Tibial nerve (tissue), 4 donors: ENCODE data around the gene RPL18. TPM values are rescaled to one million over a fixed set of nuclear protein-coding genes. Genes with fewer than 3 reads are reported as not detected.

Experiments
- DNase-seq, 2 donors: peaks; one replicate each; pipeline ENCODE4 v3.0.0-alpha.2; 2019; ENCODE audit warnings: low spot score in 2 of 2
- H3K27ac ChIP-seq, 4 donors: fragments of 200-600 bp; sonication (generic) in 3 of 4; one replicate each; pipeline ENCODE4 v1.5.1; 2017 to 2019; ENCODE audit warnings: mild to moderate bottlenecking in 1 of 4
- H3K27me3 ChIP-seq, 2 donors: fragments of 200-600 bp; sonication (generic) in 1 of 2; one replicate each; pipeline versions ENCODE4 v1.5.1 to v1.6.0; 2017 to 2019
- H3K36me3 ChIP-seq, 3 donors: fragments of 200-600 bp; sonication (generic); one replicate each; pipeline ENCODE4 v1.5.1; 2018 to 2019
- H3K4me1 ChIP-seq, 4 donors: fragments of 200-600 bp; sonication (generic) in 3 of 4; one replicate each; pipeline ENCODE4 v1.5.1; 2017 to 2019
- H3K4me3 ChIP-seq, 4 donors: fragments of 200-600 bp; sonication (generic) in 3 of 4; one replicate each; pipeline ENCODE4 v1.5.1; 2017 to 2019; ENCODE audit warnings: mild to moderate bottlenecking in 1 of 4, moderate library complexity in 1 of 4
- H3K9me3 ChIP-seq, 4 donors: fragments of 200-600 bp; sonication (generic) in 3 of 4; one replicate each; pipeline ENCODE4 v1.5.1; 2017 to 2019
- EP300 ChIP-seq, 2 donors: sonication (generic); formaldehyde crosslinking; IDR thresholded peaks; one replicate each; pipeline ENCODE4 v1.6.1; 2017; ENCODE audit warnings: antibody characterized with exemption in 2 of 2, mild to moderate bottlenecking in 1 of 2
- POLR2A ChIP-seq, 2 donors: fragments of 450-650 bp; IDR thresholded peaks; one replicate each; pipeline ENCODE4 v1.6.1; 2017; ENCODE audit warnings: antibody characterized with exemption in 2 of 2, mild to moderate bottlenecking in 2 of 2, moderate library complexity in 2 of 2
- WGBS, 2 donors: methylation state at CpG; one replicate each; pipeline ENCODE4 v1.1.5; 2018; 5-methylcytosine and 5-hydroxymethylcytosine counted together
- total RNA-seq, 4 donors: library from RNA; depleted of rRNA; stranded (reverse); fragments of >200 nt; gene quantifications; one replicate each; pipeline ENCODE4 v1.1.0, GENCODE V29; 2016
- TF ChIP-seq, protein P1 (sequence below), 5 experiments: fragments of 200-600 bp in 3 of 5; fragments of 450-650 bp in 2 of 5; sonication (generic) in 3 of 5; IDR thresholded peaks; one replicate each; pipeline ENCODE4 v1.5.1; 2016 to 2019; ENCODE audit warnings: antibody characterized with exemption in 5 of 5, mild to moderate bottlenecking in 3 of 5, moderate library complexity in 2 of 5

Gene RPL18
- total RNA-seq, 4 donors from 2014 or later = 2,253 to 3,141 (median 2,490) TPM

DNA sequence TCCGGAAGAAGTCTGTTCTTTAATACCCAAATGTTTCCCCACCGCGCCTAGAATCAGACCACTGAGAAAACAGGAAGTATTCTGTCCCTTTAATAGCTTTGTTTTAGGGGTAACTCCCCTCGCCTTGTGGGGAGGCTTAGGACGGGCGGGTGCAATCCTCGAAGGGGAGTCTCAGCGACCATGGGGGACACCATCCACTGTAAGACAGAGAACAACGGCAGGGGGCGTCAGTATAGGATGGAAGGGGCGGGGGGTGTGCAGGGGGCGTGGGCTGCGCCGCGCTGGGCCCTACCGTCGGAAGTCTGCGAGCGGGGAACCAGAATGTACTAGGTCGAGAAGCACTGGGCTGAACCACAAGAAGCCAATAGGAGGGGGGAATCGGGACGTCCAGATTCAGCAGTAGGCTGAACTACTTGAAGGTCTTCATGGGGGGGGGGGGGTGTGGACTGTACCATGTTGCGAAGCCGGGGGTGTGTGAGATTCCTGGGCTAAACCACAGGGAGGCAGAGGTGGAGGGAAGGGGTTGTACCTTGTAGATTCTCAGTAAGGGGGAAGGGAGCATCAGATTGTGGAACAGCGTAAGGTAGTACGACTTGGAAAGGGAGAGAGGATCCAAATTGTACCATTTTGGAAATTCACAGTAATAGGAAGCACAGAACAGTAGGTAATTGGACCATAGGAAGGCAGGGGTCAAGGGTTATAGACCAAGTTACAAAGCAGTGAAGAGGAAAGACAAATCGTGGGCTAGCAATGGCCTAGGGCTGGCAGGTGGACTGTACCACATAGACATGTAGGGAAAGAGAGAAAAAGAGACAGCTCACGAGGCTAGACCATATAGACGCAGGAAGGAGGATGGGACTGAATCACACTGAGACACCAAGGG is 19.2 kb upstream of the RPL18 start:
- peaks cover 0 to 48% (median 32%) of the 10 kb centered on the region in 4 donors for H3K4me1 ChIP-seq

DNA sequence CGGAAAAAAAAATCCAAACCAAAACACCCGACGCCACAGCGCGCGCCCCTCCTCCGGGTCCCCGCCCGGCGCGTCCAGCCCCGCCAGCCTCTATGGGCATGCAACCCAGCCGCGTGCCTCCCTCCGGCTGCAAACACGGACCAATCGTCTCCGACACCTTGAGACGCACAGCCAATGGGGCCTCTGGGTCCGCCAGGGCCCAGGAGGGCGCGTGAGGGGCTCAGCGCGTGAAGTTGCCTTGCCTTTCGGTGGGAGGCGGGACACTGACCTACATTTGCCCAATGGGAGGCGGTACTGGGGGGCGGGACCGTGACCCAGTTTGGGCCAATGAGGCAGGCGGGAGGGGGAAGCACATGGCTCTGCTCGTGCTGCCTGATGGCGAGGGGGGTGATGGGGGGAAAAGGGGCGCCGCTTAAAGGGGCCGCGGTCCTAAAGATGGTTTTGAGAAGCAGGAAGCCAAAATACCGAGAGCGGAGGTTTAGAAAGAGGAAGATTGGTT is 18.5 kb upstream of the RPL18 start:
- Histone ChIP-seq H3K9me3 (no peaks in the 10 kb centered on the region), H3K36me3 (peaks cover 0 to 2% (median 0%) of the 10 kb centered on the region in 3 donors), H3K27me3 (no peaks in the 10 kb centered on the region), H3K27ac (peak overlapping the region; percentile 94 to 99 (median 99)), H3K4me3 (peak overlapping the region; percentile 49 to 85 (median 64)), H3K4me1 (peaks cover 0 to 55% (median 39%) of the 10 kb centered on the region in 4 donors)
- 0% methylated on average over 34 to 36 of the region's 38 CpGs for WGBS, 2 donors
- TF ChIP-seq EP300 (IDR thresholded peaks at IDR 0.05) (peak; percentile 28 to 91), POLR2A (IDR thresholded peaks at IDR 0.05) (peak; percentile 21 to 72)
- TF ChIP-seq, protein P1, sequence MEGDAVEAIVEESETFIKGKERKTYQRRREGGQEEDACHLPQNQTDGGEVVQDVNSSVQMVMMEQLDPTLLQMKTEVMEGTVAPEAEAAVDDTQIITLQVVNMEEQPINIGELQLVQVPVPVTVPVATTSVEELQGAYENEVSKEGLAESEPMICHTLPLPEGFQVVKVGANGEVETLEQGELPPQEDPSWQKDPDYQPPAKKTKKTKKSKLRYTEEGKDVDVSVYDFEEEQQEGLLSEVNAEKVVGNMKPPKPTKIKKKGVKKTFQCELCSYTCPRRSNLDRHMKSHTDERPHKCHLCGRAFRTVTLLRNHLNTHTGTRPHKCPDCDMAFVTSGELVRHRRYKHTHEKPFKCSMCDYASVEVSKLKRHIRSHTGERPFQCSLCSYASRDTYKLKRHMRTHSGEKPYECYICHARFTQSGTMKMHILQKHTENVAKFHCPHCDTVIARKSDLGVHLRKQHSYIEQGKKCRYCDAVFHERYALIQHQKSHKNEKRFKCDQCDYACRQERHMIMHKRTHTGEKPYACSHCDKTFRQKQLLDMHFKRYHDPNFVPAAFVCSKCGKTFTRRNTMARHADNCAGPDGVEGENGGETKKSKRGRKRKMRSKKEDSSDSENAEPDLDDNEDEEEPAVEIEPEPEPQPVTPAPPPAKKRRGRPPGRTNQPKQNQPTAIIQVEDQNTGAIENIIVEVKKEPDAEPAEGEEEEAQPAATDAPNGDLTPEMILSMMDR (IDR thresholded peaks at IDR 0.05) = peak in 1 of 5 experiments; percentile 42
- DNase-seq = peak; percentile 99

More for the DNA sequence above, 19.2 kb upstream of the RPL18 start:
- Histone ChIP-seq H3K9me3 (no peaks in the 10 kb centered on the region), H3K27ac (peak overlapping the region; percentile 94 to 99 (median 99)), H3K4me3 (peak overlapping the region; percentile 49 to 85 (median 64)), H3K27me3 (no peaks in the 10 kb centered on the region), H3K36me3 (no peaks in the 10 kb centered on the region)
- 6 to 8% methylated on average over 28 to 29 of the region's 29 CpGs for WGBS, 2 donors
- TF ChIP-seq EP300 (IDR thresholded peaks at IDR 0.05) (peak in 1 of 2 donors; percentile 31), POLR2A (IDR thresholded peaks at IDR 0.05) (peak; percentile 12 to 37)
- TF ChIP-seq, protein P1 (IDR thresholded peaks at IDR 0.05) = peak in 2 of 5 experiments; percentile 8 to 21
- DNase-seq = peak in 1 of 2 donors; percentile 81

DNA sequence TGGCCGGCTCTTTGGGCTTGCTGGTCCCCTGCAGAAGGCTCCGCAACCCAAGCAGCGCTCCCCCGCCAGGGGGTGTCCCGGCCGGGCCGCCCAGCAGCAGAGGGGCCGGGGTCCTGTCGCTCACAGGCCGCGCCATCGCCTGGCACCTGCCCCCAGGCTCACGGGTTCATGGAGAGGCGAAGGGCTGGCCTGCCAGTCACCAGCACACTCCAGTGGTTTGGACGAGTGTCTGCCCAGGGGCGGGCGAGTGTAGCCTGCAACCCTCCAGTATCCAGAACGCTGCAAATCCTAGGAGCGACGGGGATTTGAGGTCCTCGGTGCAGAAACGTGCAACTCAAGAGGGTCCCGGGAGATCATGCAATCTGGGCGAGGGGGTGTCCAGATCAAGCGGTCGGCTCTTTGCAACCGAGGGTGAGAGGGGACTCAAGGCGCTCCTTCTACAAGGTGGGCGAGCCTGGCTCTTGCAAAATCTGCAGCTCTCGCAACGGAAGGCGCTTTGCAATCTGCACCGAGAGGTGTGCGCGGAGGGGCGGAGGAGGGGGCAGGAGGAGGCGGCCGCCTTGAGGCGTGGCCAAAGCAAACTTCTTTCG is 18.0 kb upstream of the RPL18 start, which contains the start of gene DBP:
Gene DBP, minus strand, starts transcription at position 521 of the 590 bp plus-strand sequence. Its CDS starts 385 bp downstream, at position 136.
- H3K27ac ChIP-seq = peak within 1 kb of the TSS; percentile 94 to 99 (median 99)
- peaks cover 0 to 59% (median 40%) of the 10 kb centered on the region in 4 donors for H3K4me1 ChIP-seq
- H3K4me3 ChIP-seq = peak within 1 kb of the TSS; percentile 49 to 85 (median 64)
- no peak for TF ChIP-seq POLR2A (IDR thresholded peaks at IDR 0.05)
- no peak for TF ChIP-seq EP300 (IDR thresholded peaks at IDR 0.05)
- TF ChIP-seq, protein P1 (IDR thresholded peaks at IDR 0.05) = peak in 3 of 5 experiments; percentile 17 to 27 (median 19)
- H3K36me3 ChIP-seq = peaks cover 0 to 7% (median 0%) of the 10 kb centered on the region in 3 donors
- H3K9me3 ChIP-seq = no peaks in the 10 kb centered on the region
- no peak for DNase-seq
- 0 to 1% methylated on average over 17 to 30 of the region's 40 CpGs for WGBS, 2 donors
- no peaks in the 10 kb centered on the region for H3K27me3 ChIP-seq

DNA sequence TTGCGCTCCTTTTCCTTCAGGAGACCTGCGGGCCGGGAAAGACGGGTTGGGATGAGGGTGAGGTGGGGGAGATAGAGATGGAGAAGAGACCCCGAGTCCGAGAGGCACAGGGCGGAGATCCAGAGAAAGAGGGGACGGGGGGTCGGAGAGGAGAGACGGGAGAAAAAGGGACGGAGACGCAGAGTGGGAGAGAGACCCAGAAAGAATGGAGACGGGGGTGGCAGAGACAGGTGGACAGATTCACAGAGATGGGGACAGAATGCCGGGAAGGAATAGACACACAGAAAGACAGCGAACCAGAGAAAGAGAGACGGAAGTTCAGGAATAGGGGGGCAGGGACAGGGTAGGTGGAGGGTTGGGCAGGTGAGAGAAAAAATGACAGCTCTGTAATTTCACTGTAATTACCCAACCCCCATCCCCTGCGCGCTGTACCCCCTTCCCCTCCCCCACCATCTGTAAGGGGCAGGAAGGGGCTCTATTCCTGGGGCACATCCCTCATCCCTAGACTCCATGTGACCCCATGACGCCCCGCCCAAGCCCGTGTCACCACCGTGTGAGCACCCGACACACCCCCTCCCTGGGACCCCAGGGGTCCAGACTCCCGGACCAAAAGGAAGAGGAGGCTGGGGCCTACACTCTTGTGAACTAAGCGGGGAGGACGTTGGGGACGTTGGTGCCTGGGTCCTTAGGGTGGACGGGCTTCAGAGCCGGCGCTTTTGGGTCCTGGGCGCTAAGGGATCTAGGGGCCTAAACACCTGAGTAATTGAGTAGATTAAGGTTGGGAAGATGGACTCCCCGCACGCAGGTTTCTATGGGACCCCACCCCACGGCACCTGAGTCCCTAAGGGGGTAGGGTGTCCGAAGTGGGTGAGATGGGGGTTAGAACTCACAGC is 17.2 kb upstream of the RPL18 start:
- Histone ChIP-seq H3K36me3 (peaks cover 0 to 14% (median 0%) of the 10 kb centered on the region in 3 donors), H3K9me3 (no peaks in the 10 kb centered on the region), H3K27ac (peak overlapping the region; percentile 94 to 99 (median 99)), H3K4me1 (peaks cover 0 to 65% (median 40%) of the 10 kb centered on the region in 4 donors), H3K4me3 (peak overlapping the region; percentile 32 to 85 (median 60)), H3K27me3 (no peaks in the 10 kb centered on the region)
- no peak for DNase-seq
- TF ChIP-seq, protein P1 (IDR thresholded peaks at IDR 0.05) = no peak
- no peak for TF ChIP-seq POLR2A (IDR thresholded peaks at IDR 0.05)
- no peak for TF ChIP-seq EP300 (IDR thresholded peaks at IDR 0.05)
- WGBS, 2 donors = 4 to 5% methylated on average over 30 to 35 of the region's 35 CpGs
